Upper lobe of left lung (tissue), 4 donors: ENCODE measurements around the gene MBD3L2B.

Experiments used
- POLR2A ChIP-seq, 4 donors: fragments of 450-650 bp; IDR thresholded peaks; one replicate each; pipeline ENCODE4 v1.5.1; 2016 to 2017; ENCODE audit warnings: antibody characterized with exemption in 4 of 4, mild to moderate bottlenecking in 2 of 4
- POLR2AphosphoS5 ChIP-seq, 2 donors: sonication (generic); formaldehyde crosslinking; IDR thresholded peaks; one replicate each; pipeline ENCODE4 v1.5.1; 2017; ENCODE audit warnings: antibody characterized with exemption in 2 of 2

- TF ChIP-seq POLR2A (IDR thresholded peaks at IDR 0.05) (no peak), POLR2AphosphoS5 (IDR thresholded peaks at IDR 0.05) (no peak)
Observed at GRCh38 chr19:7063339-7063738, 42.1 kb upstream of the MBD3L2B start.
